SK-N-SH (cell line): ENCODE data around the gene ZNF664. TPM values are rescaled to one million over a fixed set of nuclear protein-coding genes. Genes with fewer than 3 reads are reported as not detected.

Experiments used
- CTCF ChIA-PET: fragments of 300-600, 350-600 bp; formaldehyde crosslinking; extraction: SDS; loops from one replicate; lab custom pipeline; 2021; lab: Yijun Ruan, JAX
- POLR2A ChIA-PET: fragments of 350-600 bp; sonication (Branson Sonifier 250); formaldehyde crosslinking; extraction: SDS; loops from one replicate; lab custom pipeline; 2020; ENCODE audit warnings: antibody characterized with exemption, inconsistent platforms; lab: Yijun Ruan, JAX
- DNase-seq: peaks from one replicate; pipeline ENCODE4 v3.0.0; 2012
- H2AFZ ChIP-seq: fragments of 200-600 bp; sonication (generic); 2 replicates; pipeline ENCODE4 v1.8.1; 2016; ENCODE audit warnings: antibody characterized with exemption, mild to moderate bottlenecking, low read depth
- H3F3A ChIP-seq: fragments of 200-600 bp; sonication (generic); replicated peaks from 2 replicates; pipeline ENCODE3; 2016; ENCODE audit warnings: antibody characterized with exemption, mild to moderate bottlenecking; ENCODE audit not compliant: insufficient read depth
- H3K27ac ChIP-seq, 2 experiments: fragments of 200-500 bp in 1 of 2; fragments of 200-600 bp in 1 of 2; sonication (Bioruptor generic) in 1 of 2; sonication (generic), shearing (Covaris generic) in 1 of 2; 2 replicates each; pipeline versions ENCODE4 v1.5.1 to v1.6.1; 2014 to 2016; ENCODE audit warnings: low read depth in 2 of 2, inconsistent platforms in 1 of 2, low read length in 1 of 2, mild to moderate bottlenecking in 1 of 2, mixed read lengths in 1 of 2
- H3K27me3 ChIP-seq: fragments of 200-600 bp; sonication (generic), shearing (Covaris generic); 2 replicates; pipeline ENCODE4 v1.6.1; 2016; ENCODE audit warnings: mixed run types; ENCODE audit not compliant: insufficient read depth
- H3K36me3 ChIP-seq, 2 experiments: fragments of 200-500 bp in 1 of 2; fragments of 200-600 bp in 1 of 2; sonication (Bioruptor generic) in 1 of 2; sonication (generic) in 1 of 2; replicated peaks in 1 of 2; 2 replicates each; pipeline versions ENCODE3 to v1.5.1; 2014 to 2016; ENCODE audit warnings: low read length in 1 of 2, mild to moderate bottlenecking in 1 of 2; ENCODE audit not compliant: insufficient read depth in 2 of 2, control insufficient read depth in 1 of 2
- H3K4me1 ChIP-seq, 2 experiments: fragments of 200-500 bp in 1 of 2; fragments of 200-600 bp in 1 of 2; sonication (Bioruptor generic) in 1 of 2; sonication (generic), shearing (Covaris generic) in 1 of 2; 2 replicates each; pipeline versions ENCODE4 v1.5.1 to v1.6.1; 2014 to 2016; ENCODE audit warnings: low read depth in 1 of 2, low read length in 1 of 2, mixed run types in 1 of 2; ENCODE audit not compliant: insufficient read depth in 2 of 2, control insufficient read depth in 1 of 2
- H3K4me2 ChIP-seq: fragments of 200-600 bp; sonication (generic), shearing (Covaris generic); 2 replicates; pipeline ENCODE4 v1.6.1; 2017; ENCODE audit warnings: mixed run types
- H3K4me3 ChIP-seq, 2 experiments: fragments of 200-500 bp in 1 of 2; fragments of 200-600 bp in 1 of 2; sonication (Bioruptor generic) in 1 of 2; sonication (generic), shearing (Covaris generic) in 1 of 2; 2 replicates each; pipeline versions ENCODE4 v1.5.1 to v1.8.1; 2014 to 2016; ENCODE audit warnings: low read depth in 2 of 2, inconsistent platforms in 1 of 2, low read length in 1 of 2, mild to moderate bottlenecking in 1 of 2, mixed read lengths in 1 of 2, moderate library complexity in 1 of 2
- H3K79me2 ChIP-seq: fragments of 200-600 bp; sonication (generic); 2 replicates; pipeline ENCODE4 v1.8.1; 2017; ENCODE audit warnings: mild to moderate bottlenecking; ENCODE audit not compliant: insufficient read depth
- H3K9ac ChIP-seq: fragments of 200-600 bp; sonication (generic); 2 replicates; pipeline ENCODE4 v1.6.1; 2017; ENCODE audit warnings: mixed run types
- H3K9me2 ChIP-seq: fragments of 200-600 bp; sonication (generic); 2 replicates; pipeline ENCODE4 v1.6.1; 2017; ENCODE audit warnings: mixed run types
- H3K9me3 ChIP-seq: fragments of 200-600 bp; sonication (generic); 2 replicates; pipeline ENCODE4 v1.6.1; 2017; ENCODE audit warnings: mixed run types, mild to moderate bottlenecking, moderate library complexity
- H4K20me1 ChIP-seq: fragments of 200-600 bp; sonication (generic); 2 replicates; pipeline ENCODE4 v1.6.1; 2017; ENCODE audit warnings: mild to moderate bottlenecking, mixed run types; ENCODE audit not compliant: insufficient read depth
- CHD2 ChIP-seq: fragments of 150-350 bp; IDR thresholded peaks from 2 replicates; pipeline ENCODE4 v1.6.1; 2018; ENCODE audit warnings: low read length; ENCODE audit not compliant: partially characterized antibody
- EP300 ChIP-seq, 2 experiments: IDR thresholded peaks; 2 replicates each; pipeline versions ENCODE4 v1.4.0 to v1.6.1; 2012; ENCODE audit warnings: borderline replicate concordance in 1 of 2, low read depth in 1 of 2, low read length in 1 of 2
- FOXM1 ChIP-seq: IDR thresholded peaks from 2 replicates; pipeline ENCODE4 v1.4.0; 2012; ENCODE audit warnings: low read depth, mild to moderate bottlenecking
- GATA2 ChIP-seq: sonication (generic); formaldehyde crosslinking; IDR thresholded peaks from 2 replicates; pipeline ENCODE4 v1.5.0; 2020; ENCODE audit warnings: mild to moderate bottlenecking, missing genetic modification reagents
- JUND ChIP-seq: IDR thresholded peaks from 2 replicates; pipeline ENCODE4 v1.4.0; 2012
- MEF2A ChIP-seq: IDR thresholded peaks from 2 replicates; pipeline ENCODE4 v1.4.0; 2012; ENCODE audit warnings: low read depth, borderline replicate concordance
- MXI1 ChIP-seq: IDR thresholded peaks from 2 replicates; pipeline ENCODE4 v1.6.1; 2012; ENCODE audit warnings: mild to moderate bottlenecking, low read depth, low read length, improper control_type of control experiment
- POLR2AphosphoS5 ChIP-seq: IDR thresholded peaks from 2 replicates; pipeline ENCODE4 v1.6.1; 2012; ENCODE audit warnings: low read depth, low read length
- RAD21 ChIP-seq: IDR thresholded peaks from 2 replicates; pipeline ENCODE4 v1.6.1; 2012; ENCODE audit warnings: mild to moderate bottlenecking, low read length
- RCOR1 ChIP-seq: fragments of 150-350 bp; IDR thresholded peaks from 2 replicates; pipeline ENCODE4 v1.6.1; 2017; ENCODE audit warnings: antibody characterized with exemption, low read length
- RFX5 ChIP-seq: IDR thresholded peaks from 2 replicates; pipeline ENCODE4 v1.6.1; 2012; ENCODE audit warnings: mild to moderate bottlenecking, improper control_type of control experiment, low read length
- RXRA ChIP-seq: IDR thresholded peaks from 2 replicates; pipeline ENCODE4 v1.4.0; 2012; ENCODE audit warnings: low read depth, mild to moderate bottlenecking, borderline replicate concordance
- SIN3A ChIP-seq: IDR thresholded peaks from 2 replicates; pipeline ENCODE4 v1.6.1; 2012; ENCODE audit warnings: low read depth, mild to moderate bottlenecking, low read length, moderate library complexity, borderline replicate concordance
- SMC3 ChIP-seq: IDR thresholded peaks from 2 replicates; pipeline ENCODE4 v1.6.1; 2012; ENCODE audit warnings: low read depth, low read length, improper control_type of control experiment
- TAF1 ChIP-seq: IDR thresholded peaks from 2 replicates; pipeline ENCODE4 v1.6.1; 2012; ENCODE audit warnings: low read depth, mild to moderate bottlenecking, low read length, moderate library complexity, borderline replicate concordance
- TCF12 ChIP-seq: IDR thresholded peaks from 2 replicates; pipeline ENCODE4 v1.4.0; 2012
- YY1 ChIP-seq: IDR thresholded peaks from 2 replicates; pipeline ENCODE4 v1.4.0; 2012; ENCODE audit warnings: low read depth, mild to moderate bottlenecking
- WGBS: methylation state at CpG from one replicate; pipeline ENCODE4 v1.1.6; 2017; ENCODE audit warnings: low lambda C conversion rate; 5-methylcytosine and 5-hydroxymethylcytosine counted together
- polyA plus RNA-seq, 3 experiments: library from polyadenylated mRNA; depleted of rRNA; stranded (reverse); fragments of >200 nt; gene quantifications; 2 replicates each; pipeline ENCODE4 v1.2.3, GENCODE V29; 2012
- TF ChIP-seq, protein P1 (sequence below): fragments of 150-350 bp; IDR thresholded peaks from 2 replicates; pipeline ENCODE4 v1.6.1; 2016; ENCODE audit warnings: mild to moderate bottlenecking, low read depth, low read length
- TF ChIP-seq, protein P2 (sequence below): IDR thresholded peaks from 2 replicates; pipeline ENCODE4 v1.4.0; 2012; ENCODE audit warnings: low read depth
- TF ChIP-seq, protein P3 (sequence below): fragments of 200-600 bp; sonication (generic); IDR thresholded peaks from 2 replicates; pipeline ENCODE4 v1.6.1; 2017; ENCODE audit warnings: antibody characterized with exemption, mild to moderate bottlenecking, moderate library complexity
- TF ChIP-seq, protein P4 (sequence below): IDR thresholded peaks from 2 replicates; pipeline ENCODE4 v1.4.0; 2012; ENCODE audit warnings: low read depth, borderline replicate concordance

The ZNF664 gene
- polyA plus RNA-seq, 1 of the 3 experiments (the other 2 are of a cell fraction), result 34.9 TPM

DNA sequence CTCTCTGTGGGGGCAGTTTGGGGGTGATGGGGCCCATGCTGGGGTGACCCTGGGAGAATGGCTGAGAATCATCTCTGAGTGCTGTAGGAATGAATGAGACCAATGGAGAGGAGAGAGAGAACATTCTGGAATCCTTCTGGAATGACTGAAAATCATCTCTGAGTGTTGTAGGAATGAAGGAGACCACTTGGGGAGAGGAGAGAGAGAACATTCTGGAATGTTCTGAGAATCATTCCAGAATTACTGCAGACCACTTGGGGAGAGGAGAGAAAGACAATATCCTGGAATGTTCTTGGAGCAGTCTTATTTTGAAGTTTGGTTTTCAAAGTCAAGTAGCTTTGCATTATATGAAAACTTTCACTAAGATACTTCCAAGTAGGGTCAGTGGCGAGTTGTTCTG, 64.3 kb downstream of the ZNF664 start:
- Histone ChIP-seq H3K9me3 (no peaks in the 10 kb centered on the region), H3K79me2 (no peaks in the 10 kb centered on the region), H3K27ac (no peak overlapping the region), H3K4me2 (no peak overlapping the region), H3K4me1 (peaks cover 5 to 7% of the 10 kb centered on the region in 2 experiments; a peak in 1 of 4 replicates), H2AFZ (no peak overlapping the region), H3K27me3 (no peaks in the 10 kb centered on the region), H3K9ac (no peak overlapping the region), H4K20me1 (no peaks in the 10 kb centered on the region), H3K36me3 (no peaks in the 10 kb centered on the region), H3K4me3 (no peak overlapping the region), H3K9me2 (no peaks in the 10 kb centered on the region), H3F3A (peaks cover 3% of the 10 kb centered on the region)
- POLR2A ChIA-PET, result no interaction called here
- no peak for DNase-seq
- 93% methylated on average over 1 of the region's 1 CpG for WGBS
- TF ChIP-seq TCF12 (no peak), RFX5 (no peak), JUND (no peak), FOXM1 (no peak)
- TF ChIP-seq, protein P1, sequence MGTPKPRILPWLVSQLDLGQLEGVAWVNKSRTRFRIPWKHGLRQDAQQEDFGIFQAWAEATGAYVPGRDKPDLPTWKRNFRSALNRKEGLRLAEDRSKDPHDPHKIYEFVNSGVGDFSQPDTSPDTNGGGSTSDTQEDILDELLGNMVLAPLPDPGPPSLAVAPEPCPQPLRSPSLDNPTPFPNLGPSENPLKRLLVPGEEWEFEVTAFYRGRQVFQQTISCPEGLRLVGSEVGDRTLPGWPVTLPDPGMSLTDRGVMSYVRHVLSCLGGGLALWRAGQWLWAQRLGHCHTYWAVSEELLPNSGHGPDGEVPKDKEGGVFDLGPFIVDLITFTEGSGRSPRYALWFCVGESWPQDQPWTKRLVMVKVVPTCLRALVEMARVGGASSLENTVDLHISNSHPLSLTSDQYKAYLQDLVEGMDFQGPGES, result no peak
- CTCF ChIA-PET, result interaction anchor here (0.5 to 2.3 kb wide), 33 partner anchors 8 to 734 kb away, joined by 3 to 23 read pairs (median 4); no protein-coding TSS in a partner anchor

DNA sequence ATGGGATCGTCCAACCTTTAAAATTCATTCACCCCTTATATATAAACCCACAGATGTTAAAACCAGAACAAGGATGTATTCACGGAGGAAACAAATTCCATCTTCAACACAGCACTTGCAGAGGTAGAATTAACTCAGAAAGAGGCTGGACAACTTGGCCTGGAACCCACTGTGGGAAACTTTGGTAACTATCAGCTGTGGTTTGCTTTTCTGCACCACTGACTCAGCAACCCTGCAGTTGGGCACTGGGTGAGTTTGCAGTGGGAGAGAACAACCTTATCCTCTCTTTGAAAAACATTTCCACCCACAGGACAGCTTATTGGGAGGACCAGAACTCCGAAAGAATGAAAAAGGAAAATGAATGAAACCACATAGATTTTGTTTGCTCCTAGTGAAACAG, 66.3 kb downstream of the ZNF664 start:
- Histone ChIP-seq H3K4me1 (peaks cover 5 to 7% of the 10 kb centered on the region in 2 experiments; a peak in 1 of 4 replicates), H3K27ac (no peak overlapping the region), H3K9ac (no peak overlapping the region), H3F3A (peaks cover 3% of the 10 kb centered on the region), H3K4me3 (no peak overlapping the region), H3K79me2 (no peaks in the 10 kb centered on the region), H3K9me2 (no peaks in the 10 kb centered on the region), H3K27me3 (no peaks in the 10 kb centered on the region), H3K9me3 (no peaks in the 10 kb centered on the region), H3K36me3 (no peaks in the 10 kb centered on the region), H2AFZ (no peak overlapping the region), H3K4me2 (no peak overlapping the region), H4K20me1 (no peaks in the 10 kb centered on the region)
- TF ChIP-seq, protein P2, sequence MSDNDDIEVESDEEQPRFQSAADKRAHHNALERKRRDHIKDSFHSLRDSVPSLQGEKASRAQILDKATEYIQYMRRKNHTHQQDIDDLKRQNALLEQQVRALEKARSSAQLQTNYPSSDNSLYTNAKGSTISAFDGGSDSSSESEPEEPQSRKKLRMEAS, result no peak
- TF ChIP-seq, protein P3, sequence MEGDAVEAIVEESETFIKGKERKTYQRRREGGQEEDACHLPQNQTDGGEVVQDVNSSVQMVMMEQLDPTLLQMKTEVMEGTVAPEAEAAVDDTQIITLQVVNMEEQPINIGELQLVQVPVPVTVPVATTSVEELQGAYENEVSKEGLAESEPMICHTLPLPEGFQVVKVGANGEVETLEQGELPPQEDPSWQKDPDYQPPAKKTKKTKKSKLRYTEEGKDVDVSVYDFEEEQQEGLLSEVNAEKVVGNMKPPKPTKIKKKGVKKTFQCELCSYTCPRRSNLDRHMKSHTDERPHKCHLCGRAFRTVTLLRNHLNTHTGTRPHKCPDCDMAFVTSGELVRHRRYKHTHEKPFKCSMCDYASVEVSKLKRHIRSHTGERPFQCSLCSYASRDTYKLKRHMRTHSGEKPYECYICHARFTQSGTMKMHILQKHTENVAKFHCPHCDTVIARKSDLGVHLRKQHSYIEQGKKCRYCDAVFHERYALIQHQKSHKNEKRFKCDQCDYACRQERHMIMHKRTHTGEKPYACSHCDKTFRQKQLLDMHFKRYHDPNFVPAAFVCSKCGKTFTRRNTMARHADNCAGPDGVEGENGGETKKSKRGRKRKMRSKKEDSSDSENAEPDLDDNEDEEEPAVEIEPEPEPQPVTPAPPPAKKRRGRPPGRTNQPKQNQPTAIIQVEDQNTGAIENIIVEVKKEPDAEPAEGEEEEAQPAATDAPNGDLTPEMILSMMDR, result no peak
- TF ChIP-seq SMC3 (no peak), CHD2 (no peak), TCF12 (no peak), TAF1 (no peak), RAD21 (no peak), MXI1 (no peak), YY1 (no peak), EP300 (IDR thresholded peaks at IDR 0.05; ENCODE audit: borderline replicate concordance in 1 of 2, low read depth in 1 of 2, low read length in 1 of 2) (no peak), RXRA (no peak), GATA2 (CRISPR knock-in tag) (no peak), SIN3A (no peak), MEF2A (no peak), POLR2AphosphoS5 (no peak), RCOR1 (no peak), JUND (no peak)
- TF ChIP-seq, protein P4, sequence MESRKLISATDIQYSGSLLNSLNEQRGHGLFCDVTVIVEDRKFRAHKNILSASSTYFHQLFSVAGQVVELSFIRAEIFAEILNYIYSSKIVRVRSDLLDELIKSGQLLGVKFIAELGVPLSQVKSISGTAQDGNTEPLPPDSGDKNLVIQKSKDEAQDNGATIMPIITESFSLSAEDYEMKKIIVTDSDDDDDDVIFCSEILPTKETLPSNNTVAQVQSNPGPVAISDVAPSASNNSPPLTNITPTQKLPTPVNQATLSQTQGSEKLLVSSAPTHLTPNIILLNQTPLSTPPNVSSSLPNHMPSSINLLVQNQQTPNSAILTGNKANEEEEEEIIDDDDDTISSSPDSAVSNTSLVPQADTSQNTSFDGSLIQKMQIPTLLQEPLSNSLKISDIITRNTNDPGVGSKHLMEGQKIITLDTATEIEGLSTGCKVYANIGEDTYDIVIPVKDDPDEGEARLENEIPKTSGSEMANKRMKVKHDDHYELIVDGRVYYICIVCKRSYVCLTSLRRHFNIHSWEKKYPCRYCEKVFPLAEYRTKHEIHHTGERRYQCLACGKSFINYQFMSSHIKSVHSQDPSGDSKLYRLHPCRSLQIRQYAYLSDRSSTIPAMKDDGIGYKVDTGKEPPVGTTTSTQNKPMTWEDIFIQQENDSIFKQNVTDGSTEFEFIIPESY, result no peak
- WGBS, result 82% methylated on average over 3 of the region's 3 CpGs
- POLR2A ChIA-PET, result no interaction called here
- DNase-seq, result no peak
- CTCF ChIA-PET, result interaction anchor here (0.8 to 2.7 kb wide), 5 partner anchors 11 to 732 kb away, joined by 3 to 8 read pairs (median 6); no protein-coding TSS in a partner anchor
